Gastrocnemius medialis (tissue), 4 donors: ENCODE results near the gene DCC. TPM values are rescaled to one million over a fixed set of nuclear protein-coding genes. Genes with fewer than 3 reads are reported as not detected.

ENCODE experiments used
- ATAC-seq, 2 donors: fragments of 150-250 bp; one replicate each; pipeline ENCODE4 v1.9.1; 2016
- DNase-seq, 2 donors: peaks; one replicate each; pipeline ENCODE4 v3.0.0-alpha.2; 2019
- H3K27ac ChIP-seq, 4 donors: fragments of 200-600 bp; sonication (generic); 1 replicate in 1 of 4; 2 replicates in 3 of 4; pipeline ENCODE4 v1.5.1; 2016 to 2018; ENCODE audit warnings: mild to moderate bottlenecking in 2 of 4, moderate library complexity in 1 of 4
- H3K27me3 ChIP-seq, 3 donors: fragments of 200-600 bp; sonication (generic) in 2 of 3; 1 replicate in 1 of 3; 2 replicates in 2 of 3; pipeline versions ENCODE4 v1.5.1 to v1.6.0; 2016 to 2019; ENCODE audit warnings: mild to moderate bottlenecking in 1 of 3, moderate library complexity in 1 of 3
- H3K36me3 ChIP-seq, 2 donors: fragments of 200-600 bp; sonication (generic) in 1 of 2; one replicate each; pipeline ENCODE4 v1.5.1; 2017 to 2018
- H3K4me1 ChIP-seq, 2 donors: fragments of 200-600 bp; sonication (generic) in 1 of 2; one replicate each; pipeline ENCODE4 v1.5.1; 2016 to 2017; ENCODE audit warnings: mild to moderate bottlenecking in 2 of 2
- H3K4me3 ChIP-seq, 4 donors: fragments of 200-600 bp; sonication (generic) in 3 of 4; 1 replicate in 1 of 4; 2 replicates in 3 of 4; pipeline ENCODE4 v1.5.1; 2016 to 2019; ENCODE audit warnings: mild to moderate bottlenecking in 2 of 4
- H3K9me3 ChIP-seq, 3 donors: fragments of 200-600 bp; sonication (generic) in 2 of 3; 1 replicate in 1 of 3; 2 replicates in 2 of 3; pipeline ENCODE4 v1.5.1; 2016 to 2019
- POLR2A ChIP-seq, 2 donors: fragments of 450-650 bp; IDR thresholded peaks; one replicate each; pipeline ENCODE4 v1.6.1; 2017; ENCODE audit warnings: antibody characterized with exemption in 2 of 2, mild to moderate bottlenecking in 2 of 2, moderate library complexity in 2 of 2
- in situ Hi-C, 4 donors: fragments of 200-750 bp; cut with MboI; loops; one replicate each; pipeline versions ENCODE4 v1.15.0 to v1.8.0; 2017; ENCODE audit warnings: low sequenced_read_pairs in 4 of 4
- intact Hi-C: fragments of 100-400 bp; cut with DNase I; formaldehyde crosslinking; loops from one replicate; pipeline ENCODE4 v1.15.1; 2023; ENCODE audit warnings: low total_unique reads
- total RNA-seq, 4 donors: library from RNA; depleted of rRNA; stranded (reverse); fragments of >200 nt; gene quantifications; one replicate each; pipeline versions ENCODE4 v1.1.0 to v1.2.3, GENCODE V29; 2016
- TF ChIP-seq, protein P1 (sequence below), 5 experiments: fragments of 450-650 bp in 3 of 5; fragments of 200-600 bp in 2 of 5; sonication (generic) in 2 of 5; IDR thresholded peaks in 4 of 5; conservative IDR thresholded peaks in 1 of 5; 1 replicate in 4 of 5; 2 replicates in 1 of 5; pipeline ENCODE4 v1.5.1; 2016 to 2019; ENCODE audit warnings: antibody characterized with exemption in 5 of 5, mild to moderate bottlenecking in 3 of 5, moderate library complexity in 3 of 5

DCC gene
- total RNA-seq, 4 donors from 2014 or later: not detected

DNA sequence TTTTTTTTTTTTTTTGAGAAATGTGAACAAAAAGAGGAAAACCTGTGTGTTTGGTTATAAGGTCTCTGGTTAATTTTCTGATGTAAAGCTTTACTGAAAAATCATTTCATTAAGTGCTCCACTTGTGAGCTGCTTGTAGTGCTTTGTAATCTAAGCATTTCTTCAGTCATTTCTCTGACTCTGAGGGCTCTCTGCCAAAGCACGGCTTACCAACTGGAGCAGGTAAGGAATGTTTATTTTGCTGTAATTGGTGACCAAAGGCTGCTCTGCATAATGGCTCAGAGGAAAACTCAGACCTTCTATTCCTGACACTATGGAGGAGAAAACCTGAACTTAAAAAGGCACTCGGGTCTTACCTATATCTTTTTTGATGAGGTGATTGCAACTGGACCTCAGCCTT, 1035.6 kb downstream of the DCC start:
- TF ChIP-seq, protein P1, sequence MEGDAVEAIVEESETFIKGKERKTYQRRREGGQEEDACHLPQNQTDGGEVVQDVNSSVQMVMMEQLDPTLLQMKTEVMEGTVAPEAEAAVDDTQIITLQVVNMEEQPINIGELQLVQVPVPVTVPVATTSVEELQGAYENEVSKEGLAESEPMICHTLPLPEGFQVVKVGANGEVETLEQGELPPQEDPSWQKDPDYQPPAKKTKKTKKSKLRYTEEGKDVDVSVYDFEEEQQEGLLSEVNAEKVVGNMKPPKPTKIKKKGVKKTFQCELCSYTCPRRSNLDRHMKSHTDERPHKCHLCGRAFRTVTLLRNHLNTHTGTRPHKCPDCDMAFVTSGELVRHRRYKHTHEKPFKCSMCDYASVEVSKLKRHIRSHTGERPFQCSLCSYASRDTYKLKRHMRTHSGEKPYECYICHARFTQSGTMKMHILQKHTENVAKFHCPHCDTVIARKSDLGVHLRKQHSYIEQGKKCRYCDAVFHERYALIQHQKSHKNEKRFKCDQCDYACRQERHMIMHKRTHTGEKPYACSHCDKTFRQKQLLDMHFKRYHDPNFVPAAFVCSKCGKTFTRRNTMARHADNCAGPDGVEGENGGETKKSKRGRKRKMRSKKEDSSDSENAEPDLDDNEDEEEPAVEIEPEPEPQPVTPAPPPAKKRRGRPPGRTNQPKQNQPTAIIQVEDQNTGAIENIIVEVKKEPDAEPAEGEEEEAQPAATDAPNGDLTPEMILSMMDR (IDR thresholded peaks at IDR 0.05 in 4 of 5, conservative IDR thresholded peaks at IDR 0.05 in 1 of 5): no peak
- no peak for TF ChIP-seq POLR2A (IDR thresholded peaks at IDR 0.05)
- H3K27me3 ChIP-seq: no peaks in the 10 kb centered on the region
- no peaks in the 10 kb centered on the region for H3K36me3 ChIP-seq
- no peak overlapping the region for H3K4me3 ChIP-seq
- ATAC-seq (no peak), DNase-seq (no peak)
- in situ Hi-C loops: no loop called here
- intact Hi-C loops: no loop called here
- no peaks in the 10 kb centered on the region for H3K9me3 ChIP-seq
- H3K4me1 ChIP-seq: no peaks in the 10 kb centered on the region
- H3K27ac ChIP-seq: no peak overlapping the region

GRCh38 chr18:53380063-53380639, 1040.2 kb downstream of the DCC start:
- no peaks in the 10 kb centered on the region for H3K36me3 ChIP-seq
- ATAC-seq (no peak), DNase-seq (no peak)
- TF ChIP-seq POLR2A (IDR thresholded peaks at IDR 0.05): no peak
- TF ChIP-seq, protein P1 (IDR thresholded peaks at IDR 0.05 in 4 of 5, conservative IDR thresholded peaks at IDR 0.05 in 1 of 5): no peak
- intact Hi-C loops: no loop called here
- H3K9me3 ChIP-seq: no peaks in the 10 kb centered on the region
- H3K4me3 ChIP-seq: no peak overlapping the region
- in situ Hi-C loops: no loop called here
- H3K27ac ChIP-seq: no peak overlapping the region
- H3K4me1 ChIP-seq: no peaks in the 10 kb centered on the region
- H3K27me3 ChIP-seq: no peaks in the 10 kb centered on the region

DNA sequence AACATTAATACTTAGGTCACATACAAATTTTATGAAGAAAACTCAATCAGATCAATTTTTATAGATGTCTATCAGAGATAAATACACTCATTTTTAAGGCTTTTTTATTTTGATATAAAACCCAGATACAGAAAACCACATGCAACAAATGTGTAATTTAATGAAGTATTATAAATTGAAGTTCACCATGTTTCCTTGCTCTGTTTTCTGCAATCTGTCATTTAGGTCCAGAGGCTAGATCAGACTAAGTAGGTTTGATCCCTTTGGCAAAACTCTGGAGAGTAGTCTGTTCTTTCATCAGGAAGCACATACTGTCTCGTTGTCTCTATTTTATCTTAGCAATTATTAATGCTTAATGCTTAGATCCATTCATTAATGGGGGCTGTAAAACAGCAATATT, 1042.9 kb downstream of the DCC start:
- Histone ChIP-seq H3K4me1 (no peaks in the 10 kb centered on the region), H3K36me3 (no peaks in the 10 kb centered on the region), H3K27me3 (no peaks in the 10 kb centered on the region), H3K4me3 (no peak overlapping the region), H3K27ac (no peak overlapping the region), H3K9me3 (no peaks in the 10 kb centered on the region)
- DNase-seq (no peak), ATAC-seq (no peak)
- in situ Hi-C loops (no loop called here), intact Hi-C loops (no loop called here)
- TF ChIP-seq POLR2A (IDR thresholded peaks at IDR 0.05): no peak
- TF ChIP-seq, protein P1 (IDR thresholded peaks at IDR 0.05 in 4 of 5, conservative IDR thresholded peaks at IDR 0.05 in 1 of 5): no peak

- no peak overlapping the region for H3K27ac ChIP-seq
- no peak for TF ChIP-seq POLR2A (IDR thresholded peaks at IDR 0.05)
- TF ChIP-seq, protein P1 (IDR thresholded peaks at IDR 0.05 in 4 of 5, conservative IDR thresholded peaks at IDR 0.05 in 1 of 5): no peak
- in situ Hi-C loops: no loop called here
- H3K9me3 ChIP-seq: no peaks in the 10 kb centered on the region
- intact Hi-C loops: no loop called here
- no peaks in the 10 kb centered on the region for H3K27me3 ChIP-seq
- no peak for DNase-seq
- H3K4me3 ChIP-seq: no peak overlapping the region
- ATAC-seq: no peak
- no peaks in the 10 kb centered on the region for H3K36me3 ChIP-seq
- H3K4me1 ChIP-seq: no peaks in the 10 kb centered on the region
These were observed 1045.9 kb downstream of the DCC start for GRCh38 chr18:53385889-53386288.

DNA sequence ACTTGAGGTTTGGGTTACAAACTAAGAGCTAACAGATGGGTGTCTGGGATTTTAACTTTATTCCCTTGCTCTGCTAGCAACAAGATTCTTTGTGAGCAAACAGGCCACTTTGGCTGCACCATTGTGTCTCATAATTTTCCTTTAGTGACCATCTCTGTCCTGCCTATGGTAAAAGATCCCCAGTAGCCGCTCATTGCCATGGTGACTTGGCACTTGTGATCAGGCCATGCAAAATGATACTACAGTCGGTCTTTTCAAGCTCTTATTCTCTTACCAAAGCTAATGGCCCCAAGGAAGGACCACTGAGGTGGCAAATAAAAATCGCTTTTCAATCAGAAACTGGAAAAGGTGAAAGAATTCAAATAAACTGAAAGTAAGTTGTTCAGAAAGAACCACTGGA, 1047.6 kb downstream of the DCC start:
- H3K4me3 ChIP-seq: no peak overlapping the region

More for the DNA sequence above, 1047.6 kb downstream of the DCC start:
- H3K36me3 ChIP-seq: no peaks in the 10 kb centered on the region
- H3K27me3 ChIP-seq: no peaks in the 10 kb centered on the region
- in situ Hi-C loops (no loop called here), intact Hi-C loops (no loop called here)
- no peaks in the 10 kb centered on the region for H3K4me1 ChIP-seq
- no peaks in the 10 kb centered on the region for H3K9me3 ChIP-seq
- no peak overlapping the region for H3K27ac ChIP-seq
- no peak for TF ChIP-seq POLR2A (IDR thresholded peaks at IDR 0.05)
- TF ChIP-seq, protein P1 (IDR thresholded peaks at IDR 0.05 in 4 of 5, conservative IDR thresholded peaks at IDR 0.05 in 1 of 5): no peak
- ATAC-seq (no peak), DNase-seq (no peak)
